Lower leg skin (tissue), 3 donors: Measurements from ENCODE around the gene RASD2.

Experiments
- POLR2A ChIP-seq, 2 donors: fragments of 450-650 bp; IDR thresholded peaks; one replicate each; pipeline ENCODE4 v1.6.1; 2016 to 2017; ENCODE audit warnings: antibody characterized with exemption in 2 of 2, mild to moderate bottlenecking in 1 of 2, moderate library complexity in 1 of 2
- TF ChIP-seq, protein P1 (sequence below), 3 donors: fragments of 450-650 bp; IDR thresholded peaks; one replicate each; pipeline ENCODE4 v1.5.1; 2016; ENCODE audit warnings: antibody characterized with exemption in 3 of 3, mild to moderate bottlenecking in 3 of 3, moderate library complexity in 2 of 3

DNA sequence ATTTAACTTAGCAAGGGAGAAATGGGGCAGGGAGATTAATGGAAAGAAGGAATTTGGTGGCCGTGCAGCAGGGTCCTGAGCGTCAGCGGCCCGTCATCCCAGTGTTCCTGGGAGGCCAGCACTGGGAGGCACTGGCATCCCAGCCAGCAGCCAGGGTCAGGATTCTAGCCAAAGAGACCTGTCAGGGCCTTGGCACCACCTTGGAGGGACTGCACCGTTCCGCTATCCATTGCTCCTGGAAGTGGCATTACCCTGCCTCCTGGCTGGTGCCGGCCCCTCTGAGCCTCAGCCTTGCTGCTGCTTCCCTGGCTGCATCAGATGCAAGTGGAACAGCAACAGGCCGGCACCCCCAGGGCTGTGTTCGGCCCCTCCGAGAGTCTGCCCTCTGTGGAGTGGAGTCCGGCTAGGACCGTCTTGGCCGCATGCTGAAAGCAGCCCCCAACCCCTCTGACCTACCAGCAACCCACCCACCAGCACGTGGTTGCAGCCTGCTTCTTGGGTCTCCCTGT lies 30.1 kb downstream of the RASD2 start:
- TF ChIP-seq, protein P1, sequence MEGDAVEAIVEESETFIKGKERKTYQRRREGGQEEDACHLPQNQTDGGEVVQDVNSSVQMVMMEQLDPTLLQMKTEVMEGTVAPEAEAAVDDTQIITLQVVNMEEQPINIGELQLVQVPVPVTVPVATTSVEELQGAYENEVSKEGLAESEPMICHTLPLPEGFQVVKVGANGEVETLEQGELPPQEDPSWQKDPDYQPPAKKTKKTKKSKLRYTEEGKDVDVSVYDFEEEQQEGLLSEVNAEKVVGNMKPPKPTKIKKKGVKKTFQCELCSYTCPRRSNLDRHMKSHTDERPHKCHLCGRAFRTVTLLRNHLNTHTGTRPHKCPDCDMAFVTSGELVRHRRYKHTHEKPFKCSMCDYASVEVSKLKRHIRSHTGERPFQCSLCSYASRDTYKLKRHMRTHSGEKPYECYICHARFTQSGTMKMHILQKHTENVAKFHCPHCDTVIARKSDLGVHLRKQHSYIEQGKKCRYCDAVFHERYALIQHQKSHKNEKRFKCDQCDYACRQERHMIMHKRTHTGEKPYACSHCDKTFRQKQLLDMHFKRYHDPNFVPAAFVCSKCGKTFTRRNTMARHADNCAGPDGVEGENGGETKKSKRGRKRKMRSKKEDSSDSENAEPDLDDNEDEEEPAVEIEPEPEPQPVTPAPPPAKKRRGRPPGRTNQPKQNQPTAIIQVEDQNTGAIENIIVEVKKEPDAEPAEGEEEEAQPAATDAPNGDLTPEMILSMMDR (IDR thresholded peaks at IDR 0.05) = no peak
- TF ChIP-seq POLR2A (IDR thresholded peaks at IDR 0.05) = no peak
